ENCODE measurements around the gene ZSWIM1.

The ZSWIM1 gene

DNA sequence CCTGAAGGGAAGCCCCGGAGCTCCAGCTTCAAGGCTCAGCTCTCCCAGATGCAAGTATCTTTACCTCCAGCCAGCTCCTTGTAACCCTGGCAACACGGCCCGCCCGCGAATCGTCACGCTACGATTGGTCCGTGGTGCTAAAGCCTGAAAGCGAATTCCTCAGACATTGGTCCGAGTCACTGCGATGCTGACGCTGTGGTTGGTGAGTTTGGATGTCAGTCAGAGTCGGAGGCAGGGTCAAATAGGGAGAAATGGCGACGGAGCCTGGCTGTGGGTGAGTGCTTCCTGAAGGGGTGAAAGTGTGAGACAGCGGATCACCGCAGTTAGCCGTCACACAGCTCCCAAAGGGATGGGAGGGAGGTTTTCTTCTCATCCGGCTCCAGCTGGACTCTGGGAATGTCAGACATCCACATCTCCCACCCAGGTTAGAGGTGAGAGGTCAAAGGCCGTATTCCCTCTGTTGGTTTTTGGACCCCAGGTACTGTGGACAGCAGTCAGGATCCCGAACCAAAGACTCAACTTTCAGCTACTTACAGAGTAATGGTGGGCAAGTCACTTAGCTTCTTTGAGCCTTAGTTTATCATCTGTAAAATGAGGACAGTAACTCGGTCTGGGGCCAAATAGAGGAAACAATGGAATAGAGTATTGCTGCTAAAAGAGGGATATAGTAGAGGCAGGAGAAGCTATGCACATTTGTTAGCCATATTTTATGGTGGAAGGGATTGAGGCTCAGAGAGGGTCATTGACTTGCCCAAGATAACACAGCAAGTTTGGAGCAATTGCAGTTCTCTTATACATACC, at the start of gene ZSWIM1:
ZSWIM1 (plus strand) TSS at position 240 of the 801 bp plus-strand sequence. CDS start 1,366 bp downstream, outside the sequence.
- DNase-seq, result peak; percentile 99

DNA sequence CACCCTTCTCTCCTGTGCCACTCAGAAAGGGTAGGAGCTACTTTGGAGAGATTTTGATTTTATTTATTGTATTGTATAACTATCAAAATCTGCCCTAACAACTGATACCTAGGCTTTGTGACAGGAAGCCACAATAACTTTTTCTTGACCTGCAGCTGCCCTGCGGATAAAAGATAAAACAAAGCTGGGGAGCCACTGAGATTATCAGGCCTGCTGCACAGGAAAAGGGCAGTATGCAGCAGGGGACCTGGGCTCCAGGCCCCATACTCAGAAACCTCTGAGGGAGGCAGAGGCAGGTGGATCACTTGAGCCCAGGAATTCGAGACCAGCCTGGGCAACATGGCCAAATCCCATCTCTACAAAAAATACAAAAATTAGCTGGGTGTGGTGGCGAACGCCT, 48.4 kb upstream of the ZSWIM1 start:
- DNase-seq, result no peak

DNA sequence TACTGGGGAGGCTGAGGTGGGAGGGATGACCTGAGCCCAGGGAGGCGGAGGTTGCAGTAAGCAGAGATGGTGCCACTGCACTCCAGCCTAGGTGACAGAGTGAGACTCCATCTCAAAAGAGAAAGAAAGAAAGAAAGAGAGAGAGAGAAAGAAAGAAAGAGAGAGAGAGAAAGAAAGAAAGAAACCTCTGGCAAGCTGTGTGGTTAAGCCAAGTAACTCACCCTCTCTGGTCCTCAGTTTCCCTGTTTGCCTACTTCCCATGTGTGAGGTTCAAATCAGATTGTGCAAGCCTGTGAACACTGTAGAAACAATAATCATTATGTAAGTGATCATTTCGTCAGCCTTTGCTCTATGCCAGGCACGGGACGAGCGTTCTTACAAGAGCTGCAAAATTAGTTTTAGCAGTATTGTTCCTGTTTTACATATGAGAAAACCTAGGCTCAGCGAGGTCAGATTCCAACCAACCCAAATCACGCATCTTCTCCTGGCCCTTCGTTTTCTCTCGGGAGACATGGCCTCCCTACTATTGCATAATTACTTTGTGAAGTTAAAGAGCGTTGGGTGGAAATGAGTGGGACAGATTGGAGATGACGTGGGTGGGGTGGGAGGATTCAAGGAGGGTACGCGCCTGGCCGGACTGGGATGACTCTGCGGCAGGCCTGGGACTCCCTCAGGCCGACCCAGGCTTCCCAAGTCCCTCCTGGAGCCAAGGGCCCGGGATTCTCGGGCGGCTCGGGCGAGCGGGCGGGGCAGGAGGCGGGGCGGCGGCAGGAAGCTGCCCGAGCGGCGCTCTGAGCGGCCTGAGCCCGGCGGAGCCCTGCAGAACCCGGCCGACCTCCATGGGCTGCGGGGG, 47.8 kb upstream of the ZSWIM1 start, which contains the start of gene SNX21:
SNX21 (plus strand) TSS at position 770 of the 853 bp plus-strand sequence. CDS start 121 bp downstream, outside the sequence.
- no peak for DNase-seq

DNA sequence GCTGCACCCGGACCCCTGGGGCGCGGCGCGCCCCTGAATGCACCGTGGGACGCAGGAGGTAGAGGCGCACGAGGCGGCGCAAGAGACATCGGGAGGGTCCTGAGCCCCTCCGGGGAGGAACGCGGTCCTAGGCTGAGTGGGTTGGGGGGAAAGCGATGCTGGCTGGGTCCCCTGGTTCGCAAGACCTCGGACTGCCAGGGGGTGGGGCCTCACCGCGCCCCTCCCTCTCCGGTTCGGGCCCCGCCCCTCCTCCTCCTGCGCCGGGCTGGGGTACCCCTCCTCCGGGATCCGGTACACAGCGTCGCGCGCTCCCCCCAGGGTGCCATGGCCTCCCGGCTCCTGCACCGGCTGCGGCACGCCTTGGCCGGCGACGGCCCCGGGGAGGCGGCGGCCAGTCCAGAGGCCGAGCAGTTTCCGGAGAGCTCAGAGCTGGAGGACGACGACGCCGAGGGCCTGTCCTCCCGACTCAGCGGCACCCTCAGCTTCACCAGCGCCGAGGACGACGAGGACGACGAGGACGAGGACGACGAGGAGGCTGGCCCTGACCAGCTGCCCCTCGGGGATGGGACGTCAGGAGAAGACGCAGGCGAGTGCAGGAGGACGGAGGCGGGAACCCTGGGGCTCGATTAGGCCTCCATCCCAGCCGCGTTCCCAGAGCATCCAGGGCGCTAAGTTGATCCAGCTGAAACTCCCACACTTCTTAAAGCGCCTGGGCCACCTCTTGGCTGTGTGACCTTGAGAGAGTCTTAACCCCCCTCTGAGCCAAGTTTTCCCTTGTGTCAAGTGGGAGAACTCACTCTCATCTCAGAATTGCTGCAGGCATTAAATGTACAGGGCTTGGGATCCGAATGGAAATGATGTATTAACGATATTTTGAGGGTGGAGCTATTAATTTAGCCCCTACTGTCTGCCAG, 46.9 kb upstream of the ZSWIM1 start:
- peak; percentile 77 for DNase-seq

DNA sequence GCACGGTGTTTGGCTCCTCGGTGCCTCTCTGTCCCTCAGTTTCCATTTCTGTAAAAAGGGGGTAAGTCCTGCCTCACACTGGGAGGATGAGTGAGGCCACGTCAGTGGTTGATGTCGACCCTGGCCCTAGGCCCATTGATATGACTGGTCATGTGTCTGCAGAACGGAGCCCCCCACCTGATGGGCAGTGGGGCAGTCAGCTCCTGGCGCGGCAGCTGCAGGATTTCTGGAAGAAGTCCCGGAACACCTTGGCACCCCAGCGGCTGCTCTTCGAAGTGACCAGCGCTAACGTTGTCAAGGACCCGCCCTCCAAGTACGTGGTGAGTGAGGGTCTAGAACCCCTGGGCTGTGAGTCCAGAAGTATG, 46.2 kb upstream of the ZSWIM1 start:
- DNase-seq, result no peak

DNA sequence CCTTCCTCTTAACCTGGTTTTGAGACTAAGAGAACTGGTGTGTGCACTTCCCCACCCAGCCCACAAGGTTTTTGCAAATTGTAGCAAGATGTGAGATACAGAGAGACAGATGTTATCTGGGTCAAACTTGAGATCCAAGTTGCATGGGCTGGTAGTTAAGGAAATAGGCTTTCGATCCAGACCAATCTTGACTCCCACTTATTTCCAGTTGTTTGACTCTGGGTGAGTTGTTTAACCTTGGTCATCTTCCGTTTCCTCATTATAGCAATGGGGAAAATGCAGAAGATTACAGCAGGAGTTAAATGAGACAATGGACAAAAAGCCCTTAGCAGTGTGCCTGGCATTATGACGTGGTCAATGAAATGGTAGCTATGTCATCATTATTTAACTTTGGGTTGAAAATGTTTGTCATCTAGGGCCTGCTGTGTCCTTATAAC, 45.7 kb upstream of the ZSWIM1 start:
- DNase-seq, result no peak

DNA sequence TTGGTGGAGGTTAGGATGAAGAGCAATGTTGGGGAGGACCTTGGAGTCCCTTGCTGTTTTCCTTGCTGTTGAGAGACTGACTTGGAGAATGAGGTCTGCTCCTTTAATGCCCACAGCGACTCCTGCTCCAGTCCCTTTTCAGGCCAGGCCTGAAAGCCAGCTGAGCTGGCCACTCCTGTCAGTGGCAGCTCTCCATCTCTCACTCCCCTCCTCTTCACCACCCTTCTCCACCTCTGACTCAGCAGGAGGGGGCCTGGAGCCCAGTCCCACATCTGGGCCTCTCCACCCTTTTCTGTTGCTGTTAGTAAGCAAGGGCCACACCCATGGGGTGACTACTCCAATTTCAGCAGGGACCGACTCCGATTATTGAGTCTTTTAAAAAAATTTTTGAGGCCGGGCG, 45.2 kb upstream of the ZSWIM1 start:
- DNase-seq, result no peak

DNA sequence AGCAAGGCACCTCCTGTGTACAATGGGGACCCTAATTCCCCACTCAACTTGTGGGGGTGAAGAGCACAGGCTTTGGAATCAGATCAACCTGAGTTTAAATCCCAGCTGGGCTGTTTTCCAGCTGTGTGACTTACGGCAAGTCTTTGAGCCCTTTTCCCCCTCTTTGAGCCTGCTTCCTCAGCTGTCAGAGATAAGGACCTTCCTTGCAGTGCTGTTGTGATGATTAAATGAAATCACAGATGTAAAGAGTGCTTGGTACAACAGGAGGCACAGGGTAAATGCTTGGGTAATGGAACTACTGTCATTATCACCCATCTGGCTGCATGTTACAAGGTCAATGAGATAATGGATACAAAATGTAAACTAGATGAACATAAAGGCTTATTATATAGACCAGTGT, 44.2 kb upstream of the ZSWIM1 start:
- DNase-seq, result no peak

DNA sequence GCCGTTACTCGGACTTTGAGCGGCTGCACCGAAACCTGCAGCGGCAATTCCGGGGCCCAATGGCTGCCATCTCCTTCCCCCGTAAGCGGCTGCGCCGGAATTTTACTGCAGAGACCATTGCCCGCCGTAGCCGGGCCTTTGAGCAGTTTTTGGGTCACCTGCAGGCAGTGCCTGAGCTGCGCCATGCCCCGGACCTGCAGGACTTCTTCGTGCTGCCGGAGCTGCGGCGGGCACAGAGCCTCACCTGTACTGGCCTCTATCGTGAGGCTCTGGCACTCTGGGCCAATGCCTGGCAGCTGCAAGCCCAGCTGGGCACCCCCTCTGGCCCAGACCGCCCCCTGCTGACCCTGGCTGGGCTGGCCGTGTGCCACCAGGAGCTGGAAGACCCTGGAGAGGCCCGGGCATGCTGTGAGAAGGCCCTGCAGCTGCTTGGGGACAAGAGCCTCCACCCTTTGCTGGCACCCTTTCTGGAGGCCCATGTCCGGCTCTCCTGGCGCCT, 40.3 kb upstream of the ZSWIM1 start:
- no peak for DNase-seq

DNA sequence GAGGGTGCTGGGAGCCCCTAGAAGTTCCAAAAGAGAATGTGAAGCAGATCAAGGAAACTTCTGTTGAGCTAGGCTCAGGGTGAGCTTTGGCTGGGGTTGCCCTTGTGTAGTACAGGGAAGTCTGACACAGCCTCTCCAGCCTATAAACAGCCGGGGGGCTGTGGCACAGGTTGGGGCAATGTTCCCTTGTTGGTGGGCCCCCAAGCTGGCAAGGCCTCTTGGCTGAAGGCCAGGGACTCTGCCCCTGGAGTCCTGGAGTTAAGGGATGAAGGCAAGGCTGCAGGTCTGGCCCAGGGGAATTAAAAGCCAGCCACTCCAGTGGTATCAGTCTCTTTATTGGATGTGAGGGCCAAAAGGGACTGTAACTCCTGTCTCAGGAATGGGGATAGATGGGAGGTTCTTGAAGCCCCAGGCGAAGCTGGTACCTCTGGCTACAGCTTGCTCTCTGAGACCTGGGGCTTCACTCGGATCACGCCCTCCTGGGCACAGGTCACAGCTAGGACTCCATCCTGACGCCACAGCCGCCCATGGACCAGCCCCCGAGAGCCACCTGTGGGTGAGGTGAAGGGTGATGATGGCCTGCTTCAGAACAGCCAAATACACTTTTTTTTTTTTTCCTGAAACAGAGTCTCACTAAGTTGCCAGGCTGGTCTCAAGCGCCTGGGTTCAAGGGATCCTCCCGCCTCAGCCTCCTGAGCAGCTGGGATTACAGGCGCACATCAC, 39.5 kb upstream of the ZSWIM1 start:
- DNase-seq, result no peak

DNA sequence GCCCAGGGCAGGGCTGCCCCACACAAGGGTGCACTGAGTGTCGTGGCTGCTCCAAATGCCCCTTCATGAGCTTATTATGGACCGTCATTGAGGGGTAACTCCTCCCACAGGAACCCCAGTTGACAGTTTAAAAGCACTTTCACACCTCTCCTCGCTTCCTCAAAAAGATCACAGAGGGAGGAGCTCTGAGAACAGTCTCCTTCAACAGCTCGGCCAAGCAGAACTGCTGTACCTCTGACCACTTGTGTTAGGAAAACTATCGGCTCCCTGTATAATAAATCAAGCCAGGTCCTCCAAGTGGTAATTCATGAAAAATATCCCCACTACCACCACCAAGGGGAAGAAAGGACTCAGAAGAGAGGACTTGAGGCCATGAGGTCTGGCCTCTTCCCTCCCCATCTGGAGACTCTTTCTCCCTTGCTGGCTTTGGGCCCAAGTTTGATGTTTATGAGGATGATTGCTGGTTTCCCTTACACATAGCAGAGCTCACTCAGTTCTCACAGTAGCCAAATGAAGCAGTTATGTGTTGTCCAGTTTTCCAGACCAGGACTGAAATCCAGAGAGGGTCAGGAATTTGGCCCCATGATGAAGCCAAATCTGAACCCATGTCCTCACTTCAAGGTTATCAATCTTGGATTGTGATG, 38.7 kb upstream of the ZSWIM1 start:
- DNase-seq, result no peak

DNA sequence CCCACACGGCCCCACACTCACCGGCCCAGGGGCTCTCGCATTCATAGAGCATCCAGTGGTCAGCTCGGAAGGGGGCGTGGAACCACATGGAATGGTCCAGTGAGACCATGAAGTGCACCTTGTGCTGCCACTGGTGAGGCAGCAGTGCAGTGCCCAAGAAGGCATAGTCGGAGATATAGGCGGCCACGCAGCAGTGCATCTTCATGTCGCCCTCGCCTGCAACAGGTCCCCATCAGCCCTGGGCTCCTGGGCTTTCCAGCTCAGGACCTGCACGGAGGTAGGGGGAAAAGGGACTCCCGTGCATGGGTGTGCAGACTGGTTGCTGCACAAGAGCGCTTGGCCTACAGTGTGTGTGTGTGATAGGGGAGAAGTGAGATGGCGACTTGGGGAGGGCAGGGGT, 37.5 kb upstream of the ZSWIM1 start:
- no peak for DNase-seq

DNA sequence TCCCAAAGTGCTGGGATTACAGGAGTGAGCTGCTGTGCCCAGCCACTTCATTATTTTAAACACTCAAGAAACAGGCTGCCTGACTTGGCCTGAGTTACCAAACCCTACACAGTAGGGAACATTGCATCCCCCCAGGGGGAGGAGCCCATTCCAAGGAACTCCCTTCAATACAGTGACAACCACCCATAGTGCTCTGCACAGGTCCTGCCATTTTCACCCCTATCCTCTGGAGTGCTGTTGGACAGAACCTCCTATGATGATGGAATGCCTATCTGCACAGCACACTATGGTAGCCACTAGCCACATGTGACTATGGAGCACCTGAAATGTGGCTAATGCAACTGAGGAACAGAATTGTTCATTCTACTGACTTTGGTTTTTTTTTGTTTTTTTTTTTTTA, 35.6 kb upstream of the ZSWIM1 start:
- no peak for DNase-seq

DNA sequence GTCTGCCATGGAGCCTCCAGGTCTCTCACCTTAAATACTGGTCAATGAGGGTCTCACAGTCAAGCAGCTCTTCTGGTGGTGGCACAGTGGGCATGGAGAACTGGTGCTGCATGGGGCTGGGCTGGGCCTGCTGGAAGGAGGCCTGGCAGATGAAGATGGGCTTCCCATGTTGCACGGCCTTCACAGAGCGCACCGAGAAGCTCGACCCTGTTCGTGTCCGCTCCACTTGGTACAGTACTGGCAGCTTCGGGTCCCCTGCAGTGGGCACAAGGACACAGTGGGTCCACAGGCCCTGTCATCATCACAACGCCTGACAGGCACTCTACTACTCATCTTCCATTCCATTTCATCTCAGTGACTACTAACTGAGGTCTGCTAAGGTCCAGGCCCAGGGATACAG, 32.6 kb upstream of the ZSWIM1 start:
- DNase-seq, result no peak

DNA sequence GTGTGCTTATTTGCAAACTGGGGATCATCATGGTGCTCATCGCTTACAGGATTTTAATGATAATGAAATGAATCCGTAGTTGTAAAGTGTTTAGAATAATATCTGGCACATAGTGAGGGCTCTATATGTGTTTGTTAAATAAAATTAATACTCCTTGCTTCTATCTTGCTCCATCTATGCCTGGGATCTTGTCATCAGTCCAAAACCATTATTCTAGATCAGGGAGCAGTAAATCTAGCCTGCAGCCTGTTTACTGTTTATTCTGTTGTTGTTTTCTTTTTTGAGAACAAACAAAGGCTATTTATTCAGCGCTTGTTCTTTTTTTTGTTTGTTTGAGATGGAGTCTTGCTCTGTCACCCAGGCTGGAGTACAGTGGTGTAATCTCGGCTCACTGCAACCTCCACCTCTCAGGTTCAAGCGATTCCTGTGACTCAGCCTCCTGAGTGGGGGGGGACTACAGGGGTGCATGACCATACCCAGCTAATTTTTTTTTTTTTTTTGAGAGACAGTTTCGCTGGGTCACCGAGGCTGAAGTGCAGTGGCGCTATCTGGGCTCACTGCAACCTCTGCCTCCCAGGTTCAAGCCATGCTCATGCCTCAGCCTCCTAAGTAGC, 32.0 kb upstream of the ZSWIM1 start:
- no peak for DNase-seq

DNA sequence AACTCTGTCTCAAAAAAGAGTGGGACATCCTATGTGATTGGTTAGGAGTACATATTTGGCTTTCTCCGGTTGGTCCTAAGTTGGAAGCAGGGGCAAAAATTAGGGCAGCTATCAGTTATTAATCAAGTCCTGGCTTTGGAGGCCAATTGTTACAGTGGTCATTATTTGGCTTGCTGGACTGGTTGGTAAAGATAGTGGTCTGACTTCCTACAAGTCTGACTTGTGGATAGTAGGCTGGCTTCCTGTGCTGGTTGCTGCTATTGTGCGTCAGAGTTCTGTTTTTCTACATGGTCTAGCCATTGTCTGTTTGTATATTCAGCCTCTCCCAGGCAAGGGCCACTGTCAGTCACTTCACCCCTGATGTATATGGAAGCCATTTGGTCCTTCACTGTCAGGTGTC, 30.8 kb upstream of the ZSWIM1 start:
- DNase-seq, result no peak

DNA sequence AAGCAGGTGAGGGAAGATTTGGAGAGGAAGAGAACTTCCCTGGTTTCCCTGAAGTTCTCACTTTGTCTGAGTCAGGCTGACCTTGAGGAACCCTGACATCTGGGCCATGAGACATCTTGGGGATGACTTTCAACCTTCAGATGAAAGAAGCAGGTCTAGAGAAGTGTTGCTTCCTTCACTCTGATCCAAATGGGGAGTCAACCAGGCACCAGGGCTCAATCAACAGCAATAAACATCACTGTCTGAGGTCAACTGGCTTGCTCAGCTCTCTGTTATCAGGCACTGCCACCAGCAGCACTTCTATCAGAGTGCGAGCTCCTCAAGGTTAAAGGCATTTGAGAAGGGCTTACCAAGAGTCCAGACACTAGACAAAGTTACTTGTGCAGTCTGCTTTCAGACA, 30.1 kb upstream of the ZSWIM1 start:
- DNase-seq, result no peak

DNA sequence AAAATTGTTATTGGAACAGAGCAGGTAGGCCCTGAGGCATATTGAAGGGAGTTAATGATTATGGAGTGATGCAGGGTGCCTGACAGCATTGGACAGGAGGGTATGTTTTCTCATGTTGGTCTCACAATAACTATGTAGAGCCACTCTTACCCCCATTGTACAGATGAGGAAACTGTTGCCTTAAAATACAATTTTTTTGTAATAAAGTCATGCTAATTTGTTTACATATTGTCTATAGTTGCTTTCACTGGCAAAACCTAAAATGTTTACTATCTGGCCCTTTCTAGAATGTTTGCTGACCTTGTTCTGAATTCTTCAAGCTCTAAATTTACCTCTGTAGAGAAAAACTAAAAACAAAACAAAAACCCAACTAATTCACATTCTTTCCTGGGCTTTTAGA, 29.5 kb upstream of the ZSWIM1 start:
- no peak for DNase-seq

DNA sequence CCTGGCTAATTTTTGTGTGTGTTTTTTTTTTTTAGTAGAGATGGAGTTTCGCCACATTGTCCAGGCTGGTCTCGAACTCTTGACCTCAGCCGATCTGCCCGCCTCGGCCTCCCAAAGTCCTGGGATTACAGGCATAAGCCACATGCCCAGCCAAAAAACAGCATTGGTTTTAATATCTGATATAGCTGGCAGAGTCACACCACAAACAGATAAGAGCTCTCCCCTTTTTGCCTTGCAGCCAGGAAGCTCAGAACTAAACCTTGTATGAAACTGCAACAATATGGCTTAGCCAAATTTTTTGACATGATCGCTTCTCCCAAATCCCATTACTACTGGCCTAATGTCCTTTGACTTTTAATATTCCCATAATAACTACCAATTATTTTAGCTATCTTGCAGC, 28.7 kb upstream of the ZSWIM1 start:
- DNase-seq, result no peak

DNA sequence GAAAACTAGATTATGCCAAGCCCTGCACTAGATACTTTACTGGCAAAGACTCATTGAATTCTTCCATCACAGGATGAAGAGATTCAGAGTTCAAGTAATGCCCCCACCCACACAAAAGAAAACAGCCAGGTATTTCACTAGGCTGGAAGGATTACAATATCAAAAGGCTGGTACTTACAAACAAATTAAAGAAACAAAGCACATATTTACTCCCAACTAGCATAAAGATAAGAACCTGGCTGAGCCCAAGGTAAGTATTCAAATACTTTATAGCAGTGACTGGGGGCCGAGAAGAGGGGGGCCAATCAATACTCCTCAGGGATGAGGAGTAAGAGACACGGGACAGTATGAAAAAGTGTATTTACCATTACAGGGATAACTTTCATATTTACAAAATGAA, 27.5 kb upstream of the ZSWIM1 start:
- no peak for DNase-seq

All from activated CD8-positive, alpha-beta memory T cell treated with anti-CD3 and anti-CD28 coated beads for 24 hours (primary cell).